HK-2 (cell line): ENCODE results near the gene CELF2.

Experiments
- DNase-seq: peaks from one replicate; pipeline ENCODE4 v3.0.0-alpha.2; 2018; ENCODE audit not compliant: unreplicated experiment

CELF2 gene

DNA sequence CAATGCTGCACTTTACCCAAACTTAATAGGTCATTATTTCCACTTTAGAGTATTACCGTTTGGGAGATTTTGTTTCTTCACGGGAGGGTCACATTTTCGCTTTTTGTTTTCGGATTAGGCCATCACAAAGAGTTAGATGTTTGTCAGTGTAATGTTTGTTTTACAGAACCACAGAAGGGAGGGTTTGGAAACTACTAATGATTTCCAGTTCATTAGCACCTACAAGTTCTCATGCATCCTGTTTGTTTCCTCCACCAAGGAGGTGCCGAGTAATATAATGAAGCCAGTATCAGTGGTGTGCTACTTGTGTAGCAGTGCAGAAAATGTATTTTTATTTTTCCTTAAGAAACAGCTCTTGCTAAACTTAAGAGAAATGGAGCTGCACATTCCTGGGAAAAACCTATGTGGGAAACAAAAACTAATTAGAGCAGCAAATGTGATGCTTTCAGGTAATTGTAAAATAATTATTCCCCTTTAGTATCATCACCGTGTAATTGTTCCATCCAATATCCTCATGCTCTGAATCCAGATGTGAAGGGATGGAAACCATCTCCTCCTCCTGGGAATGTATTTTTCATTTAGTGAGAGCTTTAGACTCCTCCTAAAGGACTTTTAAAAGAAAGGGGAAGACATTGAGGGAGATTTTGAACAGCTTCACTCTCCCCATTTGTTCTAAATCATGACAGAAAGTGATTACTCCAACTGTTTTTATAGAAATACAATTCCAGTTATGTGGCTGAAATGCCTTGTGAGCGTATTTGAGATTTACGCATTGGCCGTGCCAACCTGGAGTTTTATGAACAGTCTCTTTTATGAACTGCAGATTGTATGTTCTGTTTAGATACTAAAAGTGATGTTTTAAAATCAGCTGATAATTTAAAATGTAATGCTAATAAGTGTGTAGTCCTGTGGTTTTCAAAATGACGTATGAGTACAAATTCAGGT is 5.6 kb downstream of the CELF2 start:
- no peak for DNase-seq

DNA sequence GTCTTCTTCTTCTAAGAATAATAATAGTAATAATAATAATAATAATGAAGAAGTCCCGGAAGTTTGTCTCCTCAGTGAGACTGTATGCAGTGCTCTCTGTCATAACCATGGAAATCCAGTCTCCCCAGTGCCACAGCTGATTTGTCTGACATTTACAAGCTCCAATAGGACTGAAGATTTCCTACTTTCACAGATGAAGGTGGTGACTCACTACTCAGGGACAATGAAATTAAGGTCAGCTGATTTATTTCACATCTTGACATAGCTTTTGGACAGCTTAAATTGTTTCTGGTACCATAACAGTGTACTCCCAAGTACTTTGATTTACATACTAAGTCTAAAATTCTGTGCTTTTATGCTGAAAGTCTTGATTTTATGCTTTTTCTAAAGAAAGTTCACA is 6.9 kb downstream of the CELF2 start:
- DNase-seq: no peak

DNA sequence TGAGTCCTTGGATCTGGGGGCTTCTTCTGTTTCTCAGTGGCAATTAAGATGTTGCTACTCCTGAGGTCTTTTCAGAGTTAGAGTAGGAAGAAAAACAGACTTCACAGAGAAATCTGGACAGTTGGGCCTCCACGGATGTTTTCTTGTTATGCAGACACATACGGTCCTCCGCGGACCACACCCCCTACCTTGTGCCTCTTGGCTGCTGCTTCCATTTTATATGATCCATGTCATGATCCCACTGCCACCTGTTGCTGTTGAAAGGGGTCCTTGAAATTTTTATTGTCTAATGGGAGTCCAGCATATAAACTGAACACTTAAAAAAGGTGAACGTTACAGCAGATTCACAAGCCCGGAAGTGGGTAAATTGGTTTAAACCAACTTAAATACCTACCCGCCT is 8.3 kb downstream of the CELF2 start:
- no peak for DNase-seq

DNA sequence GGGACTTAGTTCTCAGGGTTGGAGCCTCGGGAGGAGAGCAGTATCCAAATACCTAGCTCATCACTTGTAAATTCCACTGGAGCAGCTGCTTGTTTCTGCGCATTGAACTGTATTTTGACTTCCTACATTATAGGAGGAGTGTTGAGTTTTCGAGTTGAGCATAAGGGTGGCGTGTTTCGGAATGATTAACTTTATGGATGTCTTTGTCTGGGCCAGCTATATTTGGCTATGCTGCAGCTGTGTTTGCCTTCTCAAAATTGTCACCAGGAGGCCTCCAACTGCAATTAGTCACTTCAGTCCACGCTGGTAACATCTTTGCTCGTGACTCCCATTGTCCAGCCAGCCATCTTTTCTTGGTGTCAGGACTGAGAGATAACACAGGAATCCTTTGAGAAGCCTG is 9.1 kb downstream of the CELF2 start:
- DNase-seq: no peak

DNA sequence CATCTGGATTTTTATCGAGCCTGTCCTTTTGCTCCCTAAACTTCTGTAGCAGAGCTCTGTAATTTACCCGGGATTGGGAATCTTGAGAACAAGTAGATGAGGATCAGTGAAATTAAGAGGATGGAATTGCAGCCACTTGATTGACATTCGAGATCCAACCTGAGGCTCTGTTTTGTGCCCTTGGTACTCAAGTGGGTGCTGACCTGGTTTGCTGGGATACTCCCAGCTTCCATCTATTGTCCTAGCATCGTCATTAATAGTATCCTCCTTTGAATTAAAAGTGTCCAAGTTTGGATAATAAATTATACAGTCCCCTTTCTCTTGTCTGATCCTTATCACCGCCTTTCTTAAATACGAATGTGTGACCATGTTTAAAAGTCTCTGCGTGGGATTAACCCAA is 17.1 kb downstream of the CELF2 start:
- DNase-seq: no peak

DNA sequence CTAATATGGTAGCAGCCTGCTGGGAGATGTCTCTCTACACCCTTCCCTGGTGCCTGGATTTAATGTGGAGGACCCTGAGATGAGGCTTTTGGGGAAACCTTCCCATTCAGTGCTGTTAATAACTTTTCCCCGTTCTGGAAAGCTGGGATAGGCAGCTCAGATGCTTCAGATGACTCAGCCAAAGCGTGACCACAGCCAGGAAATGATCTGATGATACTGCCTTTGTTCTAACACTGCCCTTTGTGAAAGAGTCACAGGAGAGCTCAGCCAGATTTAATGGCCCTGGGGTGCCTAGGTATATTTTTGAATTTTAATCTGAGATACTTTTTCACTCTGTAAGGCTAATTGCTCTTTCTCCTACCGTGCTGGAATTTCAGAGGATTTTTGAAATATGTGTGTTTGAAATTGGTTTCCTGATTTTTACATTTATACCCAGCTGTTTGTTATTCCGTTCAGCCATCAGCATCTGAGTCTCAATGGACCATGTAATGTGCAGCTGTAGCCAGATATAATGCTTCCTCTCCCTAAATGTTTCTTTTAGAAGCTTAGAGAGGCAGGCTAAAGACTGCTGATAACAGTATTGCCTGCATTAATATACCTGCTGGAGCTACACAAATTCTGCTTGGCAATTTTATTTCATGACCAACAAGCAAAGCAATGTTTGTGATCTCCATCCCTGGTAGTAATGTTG is 17.8 kb downstream of the CELF2 start:
- peak; percentile 20 for DNase-seq

DNA sequence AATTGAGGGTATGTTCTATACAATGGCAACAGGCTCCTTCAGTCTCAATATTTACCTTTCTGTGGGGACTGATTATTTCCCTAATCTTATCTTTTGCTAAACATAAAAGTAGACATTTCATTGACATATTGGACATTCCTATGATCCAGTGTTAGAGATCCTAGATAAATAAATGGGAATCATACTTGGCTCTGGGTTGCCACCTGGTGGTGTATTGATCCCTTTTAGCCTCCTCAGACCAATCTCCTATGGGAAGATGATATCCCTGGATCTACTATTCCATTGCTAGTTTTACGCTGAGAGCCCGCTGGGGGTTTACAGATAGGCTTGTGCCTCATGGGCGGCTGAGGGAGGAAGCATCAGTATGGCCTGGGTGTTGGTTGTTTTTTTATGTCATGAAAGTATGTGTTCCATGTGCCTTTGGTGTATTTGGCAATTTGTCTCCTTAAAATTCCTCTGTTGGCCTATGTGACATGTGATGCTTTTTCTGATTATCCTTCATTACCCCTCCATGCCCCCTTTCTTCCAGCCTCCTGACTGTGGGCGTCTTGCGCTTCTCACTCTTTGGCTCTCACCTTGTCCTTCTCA is 18.8 kb downstream of the CELF2 start:
- DNase-seq: no peak

DNA sequence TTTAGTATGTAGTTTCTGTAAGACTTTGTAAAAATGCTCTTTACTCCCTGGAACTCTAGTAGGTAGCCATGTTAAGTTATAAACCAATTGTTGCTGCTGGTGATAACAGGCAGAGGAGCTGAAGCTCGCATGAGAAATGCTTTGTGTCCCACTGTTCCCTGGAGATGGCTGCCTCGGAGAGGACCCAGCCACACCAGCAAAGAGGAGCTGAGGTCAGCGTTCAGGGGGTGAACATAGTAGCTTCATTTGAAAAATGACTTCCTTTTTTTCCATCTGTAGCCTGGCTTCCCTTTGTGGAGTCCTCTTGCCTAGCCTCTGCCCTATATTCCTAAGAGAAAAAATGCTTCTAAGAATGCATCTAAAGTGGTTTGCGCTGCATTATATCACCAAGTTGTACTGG is 20.3 kb downstream of the CELF2 start:
- DNase-seq: no peak

DNA sequence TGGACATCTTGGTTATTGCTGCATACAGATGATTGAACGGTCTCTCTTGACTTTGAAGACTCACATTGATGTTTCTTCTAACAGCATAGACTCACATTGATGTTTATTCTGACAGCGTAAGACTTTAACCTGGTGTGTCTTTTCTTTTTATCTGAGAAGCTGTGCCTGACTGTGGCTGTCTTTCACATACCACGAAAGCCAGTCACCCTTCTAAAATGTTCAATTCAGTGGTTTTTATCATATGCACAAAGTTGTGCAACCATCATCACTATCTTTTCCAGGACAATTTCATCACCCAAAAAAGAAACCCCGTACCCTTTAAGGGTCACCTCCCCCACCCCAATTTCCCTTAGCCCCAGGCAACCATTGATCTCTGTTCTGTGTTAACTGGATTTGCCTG is 24.7 kb downstream of the CELF2 start:
- DNase-seq: no peak

DNA sequence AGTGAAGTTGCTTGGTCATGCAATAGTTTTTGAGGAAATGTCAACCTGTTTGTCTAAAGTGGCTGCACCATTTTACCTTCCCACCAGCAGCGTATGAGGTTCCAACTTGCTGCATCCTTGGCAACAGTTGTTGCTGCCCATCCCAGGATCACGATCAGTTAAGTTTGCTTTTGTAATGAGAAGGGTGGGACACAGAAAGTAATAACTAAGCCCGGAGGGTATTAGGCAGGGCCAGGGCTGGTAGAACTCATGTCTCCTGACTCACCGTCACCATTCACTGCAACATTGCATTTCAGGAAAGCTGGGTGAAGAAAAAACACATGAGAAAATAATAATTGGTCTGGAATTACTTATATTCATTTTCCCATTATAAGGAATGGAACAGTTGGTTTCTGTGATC is 25.4 kb downstream of the CELF2 start:
- no peak for DNase-seq

DNA sequence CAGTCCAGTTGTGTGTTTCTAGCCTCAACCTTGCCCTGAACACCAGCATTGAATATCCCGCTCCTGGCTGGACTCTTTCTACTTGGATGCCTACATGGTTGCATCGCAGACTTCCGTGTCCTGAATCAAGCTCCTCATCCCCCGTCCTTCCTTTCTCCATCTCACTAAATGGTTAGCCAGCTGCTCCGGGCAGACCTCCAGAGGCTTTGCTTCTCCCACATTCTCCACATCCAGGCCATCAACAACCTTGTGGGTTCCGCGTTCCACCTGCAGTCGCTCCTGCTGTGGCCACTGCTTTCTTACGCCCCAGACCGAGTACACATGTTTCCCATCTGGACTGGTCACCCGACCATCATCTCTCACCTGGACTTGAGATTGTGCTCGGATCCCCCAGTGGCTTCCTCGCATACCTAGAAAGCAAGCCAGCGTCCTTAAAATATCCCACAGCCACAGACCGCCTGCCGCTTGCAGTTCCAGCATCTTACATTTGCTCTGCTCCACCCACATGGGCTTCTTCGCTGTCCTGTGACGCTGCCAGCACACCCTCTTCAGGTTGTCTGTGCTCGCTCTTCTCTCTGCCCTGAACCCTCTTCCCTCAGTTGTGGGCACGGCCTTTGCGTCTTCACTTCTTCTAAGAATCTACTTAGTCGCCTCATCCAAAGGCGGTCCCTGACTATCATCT is 25.9 kb downstream of the CELF2 start:
- DNase-seq: no peak

DNA sequence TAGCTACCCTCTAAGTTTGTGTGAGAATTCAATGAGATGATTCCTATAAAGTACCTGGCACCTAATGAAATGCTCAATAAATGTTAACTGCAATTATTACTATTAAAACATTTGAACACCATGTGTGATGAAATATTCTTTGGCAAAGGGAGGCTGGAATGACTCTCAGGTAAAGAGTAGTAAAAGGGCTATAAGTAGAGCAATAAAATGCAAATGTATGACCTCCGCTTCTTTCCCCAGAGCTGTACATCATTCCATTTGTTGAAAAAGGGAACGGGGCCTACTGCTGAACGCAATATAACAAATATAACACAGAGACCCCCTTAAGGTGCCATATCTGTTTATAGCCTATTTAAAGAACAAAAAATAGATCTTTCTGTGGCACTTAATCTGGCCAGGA is 27.8 kb downstream of the CELF2 start:
- DNase-seq: no peak

DNA sequence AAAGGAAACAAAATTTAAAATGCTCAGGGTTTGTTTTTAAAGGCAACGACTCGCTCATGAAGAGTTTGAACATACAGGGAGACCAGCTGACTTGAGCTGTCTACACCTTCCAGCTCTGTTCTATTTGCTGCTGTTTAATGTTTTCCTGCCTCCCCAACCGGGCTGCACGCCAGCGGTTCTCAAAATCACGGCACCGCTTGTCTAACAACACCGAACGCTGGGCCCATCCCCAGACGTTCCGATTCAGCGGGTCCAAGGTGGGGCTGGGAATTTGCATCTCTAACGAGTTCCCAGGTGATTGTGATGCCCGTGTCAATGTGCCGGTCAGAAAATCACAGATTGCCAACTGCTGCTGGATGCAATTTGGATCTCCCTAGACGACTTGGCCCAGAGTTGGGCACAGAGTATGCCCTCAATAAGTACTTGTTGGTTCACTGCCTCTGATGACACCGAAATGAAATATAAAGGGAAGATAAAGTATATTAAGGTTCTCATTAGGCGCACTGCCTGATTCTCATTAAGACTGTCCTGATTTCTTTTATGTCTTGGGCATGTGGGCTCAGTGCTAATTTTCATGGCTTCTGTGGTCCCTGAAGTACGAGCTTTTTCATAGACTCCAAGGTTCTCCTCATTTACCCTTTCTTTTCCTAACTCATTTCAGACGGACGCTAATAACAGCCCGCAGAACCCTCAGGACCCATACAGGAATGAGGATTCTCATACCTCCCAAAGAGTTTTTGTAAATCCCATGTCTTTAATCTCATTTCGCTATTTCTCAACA is 28.5 kb downstream of the CELF2 start:
- DNase-seq: no peak

DNA sequence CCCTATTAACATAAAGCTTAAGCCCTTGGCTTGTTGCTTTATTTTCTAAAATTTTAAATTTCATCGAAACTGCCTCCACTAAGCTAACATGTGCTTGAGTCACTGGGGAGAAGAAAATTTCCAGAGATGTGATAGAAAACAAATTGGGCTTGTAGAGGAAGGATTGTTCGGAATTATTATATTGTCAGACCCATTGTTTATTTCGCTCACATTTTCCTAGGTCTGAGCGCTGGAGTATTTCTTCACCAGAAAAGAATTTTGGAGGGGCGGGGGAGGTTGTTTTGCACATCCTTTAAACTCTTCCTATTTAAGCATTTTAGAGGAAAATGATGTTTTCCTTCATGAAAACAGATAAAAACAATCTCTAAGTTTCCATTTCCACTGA is 29.1 kb downstream of the CELF2 start:
- DNase-seq: no peak

DNA sequence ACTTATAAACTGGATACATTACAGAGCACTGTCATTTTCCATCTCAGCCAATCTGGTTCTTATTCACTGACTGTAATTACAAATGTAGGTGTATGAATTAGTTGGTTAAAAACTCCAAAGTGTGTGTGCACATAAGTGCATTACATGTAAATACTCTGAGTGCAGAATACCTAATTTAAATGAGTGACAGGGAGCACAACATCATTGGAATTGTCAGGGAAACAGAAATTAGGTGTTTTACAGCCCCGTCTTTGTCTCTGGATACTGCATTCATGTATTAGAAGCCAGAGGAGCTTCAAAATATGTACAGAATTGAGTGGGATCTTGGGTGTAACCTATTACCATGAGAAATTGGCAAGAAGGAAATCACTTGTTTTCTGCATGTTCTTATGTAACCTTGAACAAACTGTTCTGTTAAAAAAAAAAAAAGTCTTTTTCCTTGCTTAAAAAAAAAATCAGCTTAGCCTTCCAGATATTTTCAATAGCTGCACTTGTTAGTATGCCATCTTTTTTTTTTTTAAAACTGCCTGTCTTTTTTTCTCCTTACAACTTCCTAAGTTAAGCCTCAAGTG is 31.1 kb downstream of the CELF2 start:
- no peak for DNase-seq

DNA sequence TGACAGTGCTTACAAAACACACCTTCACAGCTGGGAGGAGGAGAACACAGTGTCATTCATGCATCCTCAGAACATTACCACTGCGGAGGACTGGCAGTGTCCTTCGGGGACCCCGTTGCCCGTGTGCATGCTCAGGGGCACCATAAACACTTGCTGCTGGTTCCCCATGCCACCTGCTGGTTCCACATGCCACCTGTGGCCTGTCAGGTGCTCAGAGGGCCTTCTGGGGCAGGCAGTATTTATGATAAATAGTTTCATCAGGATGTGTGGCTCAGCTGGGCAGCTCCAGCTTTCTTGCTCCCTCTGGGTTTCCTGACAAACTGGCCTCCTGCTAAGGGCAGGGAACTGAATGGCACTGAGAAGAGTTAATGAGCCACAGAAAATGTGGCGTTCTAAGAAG is 32.1 kb downstream of the CELF2 start:
- no peak for DNase-seq

DNA sequence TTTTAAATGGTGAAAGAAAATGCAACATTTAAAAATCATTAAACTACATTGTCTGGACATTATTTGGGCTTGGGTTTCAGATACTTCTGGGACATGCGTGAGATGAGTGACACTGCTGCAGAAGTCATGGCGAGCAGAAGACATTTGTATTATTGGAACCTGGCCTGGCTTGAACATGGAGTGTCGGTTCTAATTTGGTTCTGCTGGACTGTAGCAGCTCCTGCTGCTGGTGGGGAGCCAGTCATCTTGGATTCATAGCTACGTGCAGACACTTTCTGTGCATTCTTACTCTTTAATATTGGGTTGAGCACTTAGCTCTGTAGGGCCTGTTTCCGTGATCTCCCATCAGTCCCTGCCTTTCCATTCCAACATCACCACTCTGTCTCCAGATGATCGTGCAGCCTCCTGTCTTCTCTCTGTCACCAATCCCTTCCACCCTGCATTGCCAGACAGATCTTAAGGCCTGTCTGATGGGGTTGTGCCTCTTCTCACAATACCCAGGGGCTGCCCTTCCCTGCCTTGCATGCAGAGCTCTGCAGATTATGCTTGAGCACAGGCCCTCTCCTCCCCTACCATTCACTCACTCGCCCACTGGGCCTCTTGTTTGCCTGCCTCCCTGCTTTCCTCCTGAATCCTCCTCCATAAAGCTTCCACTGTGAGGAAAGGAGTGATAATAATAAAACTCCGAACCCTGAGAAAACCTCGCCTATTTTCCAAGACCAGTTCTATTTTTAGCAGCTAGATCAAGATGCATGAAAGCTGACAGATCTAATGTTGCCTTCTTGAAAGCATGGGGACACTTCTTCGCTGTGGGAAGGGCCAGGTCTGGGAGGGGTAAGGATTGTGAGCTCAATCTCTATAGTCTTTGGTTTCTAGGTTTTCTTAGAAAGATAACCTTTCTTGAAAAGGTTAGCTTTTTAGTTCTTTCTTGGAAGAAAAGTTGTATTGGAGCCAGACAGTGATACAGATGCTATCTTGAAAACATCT is 32.9 kb downstream of the CELF2 start:
- DNase-seq: no peak

DNA sequence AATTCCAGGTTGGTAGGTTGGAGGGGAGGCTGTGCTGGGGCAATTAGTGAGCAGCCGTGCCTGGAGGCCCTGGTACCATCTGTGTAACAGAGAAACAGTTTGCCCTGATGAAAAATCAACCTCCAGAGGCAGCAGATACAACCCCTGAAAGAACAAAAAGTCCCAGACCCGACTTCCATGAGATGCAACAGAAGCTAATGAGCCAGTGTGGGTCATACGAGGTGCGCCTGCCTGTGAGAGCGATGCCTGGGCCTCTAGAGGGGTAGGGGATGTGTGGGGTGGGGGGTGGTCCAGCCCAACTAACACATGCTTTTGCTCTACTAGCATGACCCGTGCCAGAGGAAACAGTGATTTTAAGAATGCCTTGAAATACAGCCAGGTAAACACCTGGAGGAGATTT is 39.3 kb downstream of the CELF2 start:
- DNase-seq: no peak

DNA sequence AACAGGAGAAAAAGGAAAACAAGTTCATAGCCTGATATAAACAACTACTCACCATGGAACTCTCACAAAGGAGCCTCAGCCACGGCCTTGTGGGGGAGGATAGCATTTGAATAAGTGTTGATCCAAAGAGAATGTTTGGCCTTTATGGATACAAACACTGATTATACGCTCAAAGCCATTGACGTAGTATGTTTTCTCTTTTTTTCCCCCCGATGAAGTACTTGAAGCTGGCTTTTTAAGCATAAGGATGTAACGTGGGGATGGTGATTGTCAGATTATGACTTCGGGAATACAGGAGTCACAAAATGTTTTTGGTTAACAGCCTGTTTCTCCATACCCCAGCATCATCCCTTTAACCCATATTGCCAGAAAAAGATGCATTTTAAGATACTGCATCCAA is 39.8 kb downstream of the CELF2 start:
- no peak for DNase-seq

DNA sequence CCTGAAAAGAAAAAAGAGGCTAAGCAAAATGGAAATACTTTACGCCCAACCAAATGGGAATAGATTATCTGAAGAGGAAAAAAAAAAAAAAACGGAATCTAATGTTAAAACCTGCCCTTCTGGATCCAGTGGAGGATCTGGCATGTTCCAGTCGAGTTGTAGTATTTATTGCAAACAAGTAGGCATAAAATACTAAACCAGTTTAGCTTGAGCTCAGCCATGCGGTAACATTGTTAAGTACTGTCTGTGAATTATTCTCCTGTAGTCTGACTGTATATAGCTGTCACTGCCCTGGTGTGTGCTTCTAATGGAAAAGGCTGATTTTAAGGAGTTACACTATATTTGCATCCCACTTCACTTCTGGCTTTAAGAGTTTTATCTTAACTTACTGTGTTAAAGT is 40.3 kb downstream of the CELF2 start:
- no peak for DNase-seq
